Activated B cell treated with CpG ODN at 0.5 μM for 24 hours (primary cell): ENCODE measurements around the gene AIDA. TPM values are rescaled to one million over a fixed set of nuclear protein-coding genes. Genes with fewer than 3 reads are reported as not detected.

ENCODE experiments used
- ATAC-seq: fragments of 200-7000 bp; cut with Tn5 transposase; one replicate; pipeline ENCODE4 v1.10.0; 2021; ENCODE audit warnings: low read depth, mild to moderate bottlenecking, moderate library complexity
- CTCF ChIA-PET: fragments of 350-600 bp; sonication (Branson Sonifier 250); formaldehyde crosslinking; loops from one replicate; lab custom pipeline; 2021; ENCODE audit warnings: antibody characterized with exemption; lab: Charles Lee
- POLR2A ChIA-PET: fragments of 350-600 bp; sonication (Branson Sonifier 250); formaldehyde crosslinking; loops from one replicate; lab custom pipeline; 2021; ENCODE audit warnings: antibody characterized with exemption; lab: Charles Lee
- DNase-seq: peaks from one replicate; pipeline ENCODE4 v3.0.0; 2022
- H3K27ac Mint-ChIP-seq: one replicate; pipeline ENCODE4 v1.8.0; 2020; ENCODE audit warnings: mixed read lengths
- H3K27me3 Mint-ChIP-seq: one replicate; pipeline ENCODE4 v1.8.0; 2021; ENCODE audit warnings: mixed read lengths
- H3K36me3 Mint-ChIP-seq: one replicate; pipeline ENCODE4 v1.8.0; 2021; ENCODE audit warnings: low read depth, mixed read lengths
- H3K4me1 Mint-ChIP-seq: one replicate; pipeline ENCODE4 v1.8.0; 2021; ENCODE audit warnings: mixed read lengths
- H3K4me3 Mint-ChIP-seq: one replicate; pipeline ENCODE4 v1.8.0; 2020; ENCODE audit warnings: mild to moderate bottlenecking, mixed read lengths
- H3K9me3 Mint-ChIP-seq: one replicate; pipeline ENCODE4 v1.8.0; 2020; ENCODE audit warnings: mixed read lengths
- intact Hi-C: fragments of 100-400 bp; cut with micrococcal nuclease; formaldehyde crosslinking; loops from one replicate; pipeline ENCODE4 v1.15.1; 2024
- total RNA-seq: library from RNA; stranded (reverse); gene quantifications from 2 replicates; pipeline ENCODE4 v1.2.3, GENCODE V29; 2022
- TF ChIP-seq, protein P1 (sequence below): fragments of 200-600 bp; IDR thresholded peaks from one replicate; pipeline ENCODE4 v1.8.0; 2022; ENCODE audit warnings: antibody characterized with exemption, mild to moderate bottlenecking

The AIDA gene
- total RNA-seq, 1 donor from 2014 or later, result 54.3 TPM

- peaks cover 39% of the 10 kb centered on the region for H3K36me3 Mint-ChIP-seq
- POLR2A ChIA-PET, result interaction anchor here (1.1 kb wide), 2 partner anchors 72 to 98 kb away, joined by 3 to 4 read pairs; no protein-coding TSS in a partner anchor
- CTCF ChIA-PET, result interaction anchor here (0.8 kb wide), 2 partner anchors 71 to 186 kb away, joined by 3 read pairs; no protein-coding TSS in a partner anchor
- H3K27me3 Mint-ChIP-seq, result no peaks in the 10 kb centered on the region
- intact Hi-C loops, result loop anchor here (5.0 to 10.0 kb wide), 5 partner anchors 91 to 1764 kb away; partner anchors contain the start of genes DUSP10, HLX and TP53BP2
- H3K4me1 Mint-ChIP-seq, result peaks cover 23% of the 10 kb centered on the region
- DNase-seq, result no peak
- no peaks in the 10 kb centered on the region for H3K9me3 Mint-ChIP-seq
- no peak overlapping the region for H3K27ac Mint-ChIP-seq
- no peak for ATAC-seq
- no peak overlapping the region for H3K4me3 Mint-ChIP-seq
- TF ChIP-seq, protein P1, sequence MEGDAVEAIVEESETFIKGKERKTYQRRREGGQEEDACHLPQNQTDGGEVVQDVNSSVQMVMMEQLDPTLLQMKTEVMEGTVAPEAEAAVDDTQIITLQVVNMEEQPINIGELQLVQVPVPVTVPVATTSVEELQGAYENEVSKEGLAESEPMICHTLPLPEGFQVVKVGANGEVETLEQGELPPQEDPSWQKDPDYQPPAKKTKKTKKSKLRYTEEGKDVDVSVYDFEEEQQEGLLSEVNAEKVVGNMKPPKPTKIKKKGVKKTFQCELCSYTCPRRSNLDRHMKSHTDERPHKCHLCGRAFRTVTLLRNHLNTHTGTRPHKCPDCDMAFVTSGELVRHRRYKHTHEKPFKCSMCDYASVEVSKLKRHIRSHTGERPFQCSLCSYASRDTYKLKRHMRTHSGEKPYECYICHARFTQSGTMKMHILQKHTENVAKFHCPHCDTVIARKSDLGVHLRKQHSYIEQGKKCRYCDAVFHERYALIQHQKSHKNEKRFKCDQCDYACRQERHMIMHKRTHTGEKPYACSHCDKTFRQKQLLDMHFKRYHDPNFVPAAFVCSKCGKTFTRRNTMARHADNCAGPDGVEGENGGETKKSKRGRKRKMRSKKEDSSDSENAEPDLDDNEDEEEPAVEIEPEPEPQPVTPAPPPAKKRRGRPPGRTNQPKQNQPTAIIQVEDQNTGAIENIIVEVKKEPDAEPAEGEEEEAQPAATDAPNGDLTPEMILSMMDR, result no peak
Observed at GRCh38 chr1:222641269-222641948, 70.9 kb downstream of the AIDA start.

- H3K4me3 Mint-ChIP-seq, result no peak overlapping the region
- TF ChIP-seq, protein P1, result no peak
- no peak for DNase-seq
- CTCF ChIA-PET, result interaction anchor here (0.8 to 5.7 kb wide), 26 partner anchors 9 to 1157 kb away, joined by 3 to 69 read pairs (median 5); partner anchors contain the start of gene TAF1A
- POLR2A ChIA-PET, result interaction anchor here (0.7 to 1.3 kb wide), 6 partner anchors 9 to 171 kb away, joined by 3 to 15 read pairs (median 6); partner anchors contain the start of gene TAF1A
- H3K36me3 Mint-ChIP-seq, result peaks cover 67% of the 10 kb centered on the region
- intact Hi-C loops, result loop anchor here (1.0 to 10.0 kb wide), 5 partner anchors 14 to 540 kb away; no protein-coding TSS in a partner anchor
- no peak overlapping the region for H3K27ac Mint-ChIP-seq
- ATAC-seq, result peak; percentile 85
- H3K27me3 Mint-ChIP-seq, result no peaks in the 10 kb centered on the region
- H3K9me3 Mint-ChIP-seq, result no peaks in the 10 kb centered on the region
- peaks cover 17% of the 10 kb centered on the region for H3K4me1 Mint-ChIP-seq
Observed at GRCh38 chr1:222634180-222635013, 77.9 kb downstream of the AIDA start.

- POLR2A ChIA-PET, result interaction anchor here (0.6 to 1.1 kb wide), 2 partner anchors 168 to 678 kb away, joined by 3 read pairs; no protein-coding TSS in a partner anchor
- CTCF ChIA-PET, result interaction anchor here (2.0 to 5.7 kb wide), 2 partner anchors 8 to 168 kb away, joined by 11 to 69 read pairs; no protein-coding TSS in a partner anchor
- ATAC-seq (no peak), DNase-seq (no peak)
- Mint-ChIP-seq H3K4me3 (no peak overlapping the region), H3K9me3 (no peaks in the 10 kb centered on the region), H3K4me1 (peaks cover 17% of the 10 kb centered on the region), H3K36me3 (peaks cover 71% of the 10 kb centered on the region), H3K27me3 (no peaks in the 10 kb centered on the region), H3K27ac (no peak overlapping the region)
- intact Hi-C loops, result loop anchor here (10.0 kb wide), 1 partner anchor 538 kb away; no protein-coding TSS in a partner anchor
- TF ChIP-seq, protein P1, result no peak
Observed at GRCh38 chr1:222632749-222633148, 79.5 kb downstream of the AIDA start.

GRCh38 chr1:222631611-222632208, 80.6 kb downstream of the AIDA start:
- DNase-seq (no peak), ATAC-seq (no peak)
- H3K9me3 Mint-ChIP-seq, result no peaks in the 10 kb centered on the region
- H3K27me3 Mint-ChIP-seq, result no peaks in the 10 kb centered on the region
- H3K4me3 Mint-ChIP-seq, result no peak overlapping the region
- H3K4me1 Mint-ChIP-seq, result peaks cover 17% of the 10 kb centered on the region
- ChIA-PET POLR2A (no interaction called here), CTCF (interaction anchor here (5.7 kb wide), 1 partner anchor 167 kb away, joined by 69 read pairs; no protein-coding TSS in a partner anchor)
- TF ChIP-seq, protein P1, result no peak
- intact Hi-C loops, result loop anchor here (10.0 kb wide), 1 partner anchor 537 kb away; no protein-coding TSS in a partner anchor
- no peak overlapping the region for H3K27ac Mint-ChIP-seq
- H3K36me3 Mint-ChIP-seq, result peaks cover 75% of the 10 kb centered on the region
